Tibial nerve (tissue), 4 donors: ENCODE data around the gene PAPPA2. TPM values are rescaled to one million over a fixed set of nuclear protein-coding genes. Genes with fewer than 3 reads are reported as not detected.

ENCODE experiments used
- DNase-seq, 2 donors: peaks; one replicate each; pipeline ENCODE4 v3.0.0-alpha.2; 2019; ENCODE audit warnings: low spot score in 2 of 2
- H3K27ac ChIP-seq, 4 donors: fragments of 200-600 bp; sonication (generic) in 3 of 4; one replicate each; pipeline ENCODE4 v1.5.1; 2017 to 2019; ENCODE audit warnings: mild to moderate bottlenecking in 1 of 4
- H3K27me3 ChIP-seq, 2 donors: fragments of 200-600 bp; sonication (generic) in 1 of 2; one replicate each; pipeline versions ENCODE4 v1.5.1 to v1.6.0; 2017 to 2019
- H3K36me3 ChIP-seq, 3 donors: fragments of 200-600 bp; sonication (generic); one replicate each; pipeline ENCODE4 v1.5.1; 2018 to 2019
- H3K4me1 ChIP-seq, 4 donors: fragments of 200-600 bp; sonication (generic) in 3 of 4; one replicate each; pipeline ENCODE4 v1.5.1; 2017 to 2019
- H3K4me3 ChIP-seq, 4 donors: fragments of 200-600 bp; sonication (generic) in 3 of 4; one replicate each; pipeline ENCODE4 v1.5.1; 2017 to 2019; ENCODE audit warnings: mild to moderate bottlenecking in 1 of 4, moderate library complexity in 1 of 4
- H3K9me3 ChIP-seq, 4 donors: fragments of 200-600 bp; sonication (generic) in 3 of 4; one replicate each; pipeline ENCODE4 v1.5.1; 2017 to 2019
- CTCF ChIP-seq, 5 experiments: fragments of 200-600 bp in 3 of 5; fragments of 450-650 bp in 2 of 5; sonication (generic) in 3 of 5; IDR thresholded peaks; one replicate each; pipeline ENCODE4 v1.5.1; 2016 to 2019; ENCODE audit warnings: antibody characterized with exemption in 5 of 5, mild to moderate bottlenecking in 3 of 5, moderate library complexity in 2 of 5
- EP300 ChIP-seq, 2 donors: sonication (generic); formaldehyde crosslinking; IDR thresholded peaks; one replicate each; pipeline ENCODE4 v1.6.1; 2017; ENCODE audit warnings: antibody characterized with exemption in 2 of 2, mild to moderate bottlenecking in 1 of 2
- POLR2A ChIP-seq, 2 donors: fragments of 450-650 bp; IDR thresholded peaks; one replicate each; pipeline ENCODE4 v1.6.1; 2017; ENCODE audit warnings: antibody characterized with exemption in 2 of 2, mild to moderate bottlenecking in 2 of 2, moderate library complexity in 2 of 2
- WGBS, 2 donors: methylation state at CpG; one replicate each; pipeline ENCODE4 v1.1.5; 2018; 5-methylcytosine and 5-hydroxymethylcytosine counted together
- total RNA-seq, 4 donors: library from RNA; depleted of rRNA; stranded (reverse); fragments of >200 nt; gene quantifications; one replicate each; pipeline ENCODE4 v1.1.0, GENCODE V29; 2016

Gene PAPPA2
- total RNA-seq, 4 donors from 2014 or later: 0.20 to 0.90 (median 0.21) TPM

GRCh38 chr1:176541663-176542062, 78.7 kb downstream of the PAPPA2 start:
- Histone ChIP-seq H3K36me3 (no peaks in the 10 kb centered on the region), H3K27me3 (no peaks in the 10 kb centered on the region), H3K9me3 (no peaks in the 10 kb centered on the region), H3K27ac (no peak overlapping the region), H3K4me1 (no peaks in the 10 kb centered on the region), H3K4me3 (no peak overlapping the region)
- DNase-seq: no peak
- 57 to 59% methylated on average over 3 of the region's 3 CpGs for WGBS, 2 donors
- TF ChIP-seq EP300 (IDR thresholded peaks at IDR 0.05): no peak
- no peak for TF ChIP-seq CTCF (IDR thresholded peaks at IDR 0.05)
- no peak for TF ChIP-seq POLR2A (IDR thresholded peaks at IDR 0.05)

- Histone ChIP-seq H3K4me3 (no peak overlapping the region), H3K36me3 (no peaks in the 10 kb centered on the region), H3K27ac (no peak overlapping the region), H3K4me1 (no peaks in the 10 kb centered on the region), H3K9me3 (no peaks in the 10 kb centered on the region), H3K27me3 (no peaks in the 10 kb centered on the region)
- DNase-seq: no peak
- 25 to 46% methylated on average over 2 of the region's 2 CpGs for WGBS, 2 donors
- no peak for TF ChIP-seq EP300 (IDR thresholded peaks at IDR 0.05)
- no peak for TF ChIP-seq POLR2A (IDR thresholded peaks at IDR 0.05)
- no peak for TF ChIP-seq CTCF (IDR thresholded peaks at IDR 0.05)
Measured at GRCh38 chr1:176542352-176542751, 79.4 kb downstream of the PAPPA2 start.

- Histone ChIP-seq H3K27me3 (no peaks in the 10 kb centered on the region), H3K9me3 (no peaks in the 10 kb centered on the region), H3K27ac (no peak overlapping the region), H3K36me3 (no peaks in the 10 kb centered on the region), H3K4me3 (no peak overlapping the region), H3K4me1 (no peaks in the 10 kb centered on the region)
- DNase-seq: no peak
- TF ChIP-seq POLR2A (IDR thresholded peaks at IDR 0.05) (no peak), EP300 (IDR thresholded peaks at IDR 0.05) (no peak), CTCF (IDR thresholded peaks at IDR 0.05) (no peak)
- WGBS, 2 donors: 83 to 92% methylated on average over 2 of the region's 2 CpGs
Measured at GRCh38 chr1:176543360-176544129, 80.6 kb downstream of the PAPPA2 start.

GRCh38 chr1:176545034-176545639, 82.2 kb downstream of the PAPPA2 start:
- TF ChIP-seq CTCF (IDR thresholded peaks at IDR 0.05) (no peak), POLR2A (IDR thresholded peaks at IDR 0.05) (no peak), EP300 (IDR thresholded peaks at IDR 0.05) (no peak)
- Histone ChIP-seq H3K4me1 (no peaks in the 10 kb centered on the region), H3K27ac (no peak overlapping the region), H3K4me3 (no peak overlapping the region), H3K27me3 (no peaks in the 10 kb centered on the region), H3K9me3 (no peaks in the 10 kb centered on the region), H3K36me3 (no peaks in the 10 kb centered on the region)
- no peak for DNase-seq
- WGBS, 2 donors: 89 to 93% methylated on average over 4 of the region's 4 CpGs

- H3K4me1 ChIP-seq: no peaks in the 10 kb centered on the region
- H3K27me3 ChIP-seq: peaks cover 0 to 4% of the 10 kb centered on the region in 2 donors
- DNase-seq: no peak
- TF ChIP-seq EP300 (IDR thresholded peaks at IDR 0.05) (no peak), POLR2A (IDR thresholded peaks at IDR 0.05) (no peak), CTCF (IDR thresholded peaks at IDR 0.05) (no peak)
- H3K9me3 ChIP-seq: no peaks in the 10 kb centered on the region
- H3K36me3 ChIP-seq: no peaks in the 10 kb centered on the region
- 80 to 84% methylated on average over 1 of the region's 1 CpG for WGBS, 2 donors
- no peak overlapping the region for H3K27ac ChIP-seq
- no peak overlapping the region for H3K4me3 ChIP-seq
Measured at GRCh38 chr1:176546825-176547224, 83.8 kb downstream of the PAPPA2 start.
